Endothelial cell of umbilical vein (primary cell): ENCODE results near the gene BUD13.

ENCODE experiments used
- CTCF ChIP-seq, 2 donors: IDR thresholded peaks; 1 replicate in 1 of 2; 2 replicates in 1 of 2; pipeline ENCODE4 v1.5.1; 2011; ENCODE audit warnings: low read length in 2 of 2, mild to moderate bottlenecking in 2 of 2, moderate library complexity in 2 of 2, control low read depth in 1 of 2, inconsistent platforms in 1 of 2, low read depth in 1 of 2; ENCODE audit not compliant: insufficient read depth in 1 of 2; ENCODE audit errors: extremely low read depth in 1 of 2
- POLR2AphosphoS5 ChIP-seq: IDR thresholded peaks from 2 replicates; pipeline ENCODE4 v1.6.1; 2012; ENCODE audit warnings: low read depth, mild to moderate bottlenecking, control low read depth, low read length, moderate library complexity; ENCODE audit not compliant: insufficient read depth

GRCh38 chr11:116786326-116786725 is 13.5 kb upstream of the BUD13 start:
- TF ChIP-seq CTCF (IDR thresholded peaks at IDR 0.05; ENCODE audit: extremely low read depth in 1 of 2, insufficient read depth in 1 of 2, low read depth in 1 of 2, low read length in 2 of 2), result no peak
- no peak for TF ChIP-seq POLR2AphosphoS5
